Measurements from ENCODE around the gene ZNF468.
A peak's percentile ranks its signal among the peaks of the same experiment; 100 is the strongest.
"Not testable (repeated sequence)": the region's sequence is repeated elsewhere in the genome, so short reads cannot be mapped to it uniquely, and the experiment has no call there.

The ZNF468 gene

GRCh38 chr19:52857378-52858191 lies at the start of gene ZNF468:
Gene ZNF468 (minus strand): TSS chr19:52857619. CDS start chr19:52854272, 3,347 bp downstream.
- peak; percentile 76 to 81 for DNase-seq

DNA sequence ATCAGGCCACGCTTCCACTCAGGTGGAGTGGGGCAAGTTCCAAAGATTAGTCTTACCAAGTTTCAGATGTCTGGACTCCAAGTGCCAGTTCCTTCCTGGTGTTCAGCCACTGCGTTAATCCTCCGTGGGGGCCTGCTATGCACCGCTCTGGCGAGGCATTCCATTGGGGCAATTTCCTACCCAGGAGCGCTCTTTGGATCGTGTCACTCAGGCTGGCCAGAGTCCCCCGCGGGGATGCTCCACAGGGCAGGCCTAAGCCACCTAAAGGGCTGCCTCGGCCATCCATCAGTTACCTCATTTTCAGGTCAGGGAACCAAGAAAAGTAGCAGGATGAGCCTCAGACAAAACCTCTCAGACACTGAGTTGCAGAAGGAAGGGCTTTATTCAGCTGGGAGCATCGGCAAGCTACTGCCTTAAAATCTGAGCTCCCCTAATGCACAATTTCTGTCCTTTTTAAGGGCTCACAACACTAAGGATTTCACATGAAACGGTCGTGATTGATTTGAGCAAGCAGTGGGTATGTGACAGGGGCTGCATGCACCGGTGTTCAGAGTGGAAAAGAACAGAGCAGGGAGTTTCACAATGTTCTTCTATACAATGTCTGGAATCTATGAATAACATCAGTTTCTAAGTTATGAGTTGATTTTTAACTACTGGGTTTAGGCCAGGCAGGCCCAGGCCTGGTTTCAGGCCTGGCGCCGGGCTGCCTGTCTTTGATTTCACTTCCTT lies 46.8 kb upstream of the ZNF468 start:
- not testable (repeated sequence) for DNase-seq

DNA sequence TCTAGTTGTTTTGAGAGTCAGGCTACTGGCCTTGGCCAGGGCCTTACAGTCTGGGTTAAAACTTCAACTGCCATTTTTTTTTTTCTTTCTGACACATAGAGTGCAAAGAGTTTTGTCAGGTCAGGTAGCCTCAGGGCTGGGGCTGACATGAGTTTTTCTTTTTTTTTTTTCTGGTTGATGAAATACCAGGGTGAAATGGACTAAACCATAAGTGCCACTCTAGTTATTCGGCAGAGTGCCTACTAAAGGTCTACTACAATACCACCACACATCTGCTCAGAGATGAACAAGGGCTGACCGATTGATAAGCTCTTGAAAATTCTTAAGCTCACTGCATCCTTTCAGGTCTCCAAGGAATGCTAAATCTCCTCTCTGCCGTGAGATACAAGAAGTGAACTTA lies 44.4 kb upstream of the ZNF468 start:
- no peak for DNase-seq

GRCh38 chr19:52898596-52898995 lies 41.2 kb upstream of the ZNF468 start:
- not testable (repeated sequence) for DNase-seq

- no peak for DNase-seq
These were observed 40.7 kb upstream of the ZNF468 start for GRCh38 chr19:52898101-52898500.

DNA sequence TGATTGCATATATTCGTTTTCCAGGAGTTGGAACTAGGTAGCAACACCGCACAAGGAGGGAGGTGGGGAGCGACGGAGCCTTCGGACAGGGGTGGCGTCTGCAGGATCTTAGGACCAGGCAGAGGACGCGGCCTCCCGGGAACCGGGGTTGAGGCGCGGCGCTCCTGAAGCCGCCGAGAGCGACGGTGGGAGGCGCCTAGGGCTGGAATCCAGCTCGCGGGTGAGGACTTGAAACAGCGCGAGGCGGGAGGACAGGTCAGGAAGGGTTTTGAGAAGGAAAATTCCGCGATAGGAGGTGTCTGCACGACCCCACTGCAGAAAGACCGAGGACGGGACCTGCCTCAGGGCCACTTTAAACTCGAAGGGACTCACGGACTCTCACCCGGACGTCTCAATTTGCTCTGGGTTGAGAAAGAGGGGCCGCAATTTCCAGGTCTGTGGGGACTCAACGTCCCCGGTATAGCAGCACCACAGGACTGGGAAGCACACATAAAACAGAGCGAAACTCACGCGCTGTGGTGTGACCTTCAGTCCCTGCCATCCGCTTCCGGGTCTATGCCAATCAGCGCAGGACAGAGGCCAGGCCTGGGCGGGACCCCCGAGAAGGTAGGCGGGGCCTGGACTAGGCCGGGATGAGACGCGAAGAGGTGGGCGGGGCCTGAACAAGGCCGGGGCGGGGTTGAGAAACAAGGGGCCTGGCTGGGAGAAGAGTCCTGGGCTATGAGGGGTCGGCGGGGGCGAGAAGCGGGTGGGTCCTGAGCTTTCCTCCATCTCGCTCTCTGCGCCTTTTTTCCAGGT lies 39.9 kb upstream of the ZNF468 start, which contains the start of gene ZNF320:
TSS of gene ZNF320 (minus strand) at position 498 of the 798 bp plus-strand sequence. CDS start 7,380 bp downstream, outside the sequence.
- DNase-seq, result peak; percentile 93 to 95

DNA sequence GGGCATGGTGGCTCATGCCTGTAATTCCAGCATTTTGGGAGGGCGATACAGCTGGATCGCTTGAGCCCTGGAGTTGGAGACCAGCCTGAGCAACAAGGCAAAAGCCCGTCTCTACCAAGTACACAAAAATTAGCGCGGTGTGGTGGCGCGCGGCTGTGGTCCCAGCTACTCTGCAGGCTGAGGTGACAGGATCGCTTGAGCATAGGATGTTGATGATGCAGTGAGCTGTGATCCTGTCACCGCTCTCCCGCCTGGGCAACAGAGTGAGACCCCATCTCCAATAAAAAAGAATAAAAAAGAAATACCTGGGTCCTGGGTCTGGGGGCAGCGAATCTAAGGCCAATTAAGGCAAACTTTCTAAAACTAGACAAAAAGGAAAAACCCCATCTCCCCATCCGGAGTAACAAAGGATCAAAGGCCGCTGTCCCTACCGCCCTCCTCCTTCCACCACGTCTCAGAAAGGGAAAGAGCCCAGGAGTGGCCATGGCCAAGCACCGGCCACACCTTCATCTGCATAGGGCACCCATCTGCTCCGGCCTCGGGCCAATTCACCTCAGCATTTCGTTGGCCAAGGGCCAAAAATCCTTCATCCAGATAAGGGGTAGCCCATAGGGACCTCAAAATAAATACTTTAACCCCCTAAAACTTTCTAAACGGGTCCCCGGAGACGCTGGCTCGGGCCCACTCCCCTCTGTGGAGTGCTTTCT lies 39.2 kb upstream of the ZNF468 start:
- no peak for DNase-seq

DNA sequence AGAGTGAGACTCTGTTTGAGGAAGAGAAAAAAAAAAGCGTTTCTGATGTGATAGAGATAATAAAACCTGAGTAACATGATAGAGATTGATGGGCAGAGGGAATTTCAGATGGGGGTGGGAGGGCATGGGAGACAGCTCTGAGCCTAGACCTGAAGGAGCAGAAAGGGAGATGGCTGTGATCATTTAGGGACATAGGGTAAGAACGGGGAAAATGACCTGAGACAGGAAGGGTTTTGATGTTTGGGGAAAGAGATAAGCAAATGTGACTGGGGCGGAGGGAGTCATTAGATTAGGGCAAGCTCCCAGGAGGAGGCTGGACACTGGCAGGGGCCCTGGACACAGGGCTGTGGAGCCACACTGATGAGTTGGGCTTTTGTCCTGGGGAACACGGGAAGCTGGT lies 33.9 kb upstream of the ZNF468 start:
- no peak for DNase-seq

- DNase-seq, result no peak
These were observed 32.5 kb upstream of the ZNF468 start for GRCh38 chr19:52889931-52890330.

- no peak for DNase-seq
These were observed 31.7 kb upstream of the ZNF468 start for GRCh38 chr19:52889076-52889475.

DNA sequence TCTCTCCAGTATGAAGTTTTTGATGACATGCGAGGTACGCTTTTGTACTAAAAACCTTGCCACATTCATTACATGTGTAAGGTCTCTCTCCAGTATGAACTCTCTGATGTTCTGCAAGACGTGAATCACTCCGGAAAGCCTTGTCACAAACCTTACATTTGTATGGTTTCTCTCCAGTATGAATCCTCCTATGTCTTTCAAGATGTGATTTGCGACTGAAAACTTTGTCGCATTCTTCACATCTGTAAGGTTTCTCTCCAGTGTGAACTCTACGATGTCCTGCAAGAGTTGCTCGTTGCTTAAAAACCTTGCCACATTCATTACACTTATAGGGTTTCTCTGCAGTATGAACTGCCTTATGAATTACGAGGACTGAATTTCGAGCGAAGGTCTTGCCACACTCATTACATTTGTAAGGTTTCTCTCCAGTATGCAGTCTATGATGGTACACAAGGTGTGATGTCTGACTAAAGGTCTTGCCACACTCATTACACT lies 23.5 kb upstream of the ZNF468 start:
- DNase-seq, result no peak

- DNase-seq, result not testable (repeated sequence)
These were observed 15.6 kb upstream of the ZNF468 start for GRCh38 chr19:52872996-52873395.

- no peak for DNase-seq
These were observed 14.0 kb upstream of the ZNF468 start for GRCh38 chr19:52871466-52871865.

- not testable (repeated sequence) for DNase-seq
These were observed 10.6 kb upstream of the ZNF468 start for GRCh38 chr19:52868031-52868430.

GRCh38 chr19:52856540-52857377 lies 660 bp downstream of the ZNF468 start:
- DNase-seq, result not testable (repeated sequence)

DNA sequence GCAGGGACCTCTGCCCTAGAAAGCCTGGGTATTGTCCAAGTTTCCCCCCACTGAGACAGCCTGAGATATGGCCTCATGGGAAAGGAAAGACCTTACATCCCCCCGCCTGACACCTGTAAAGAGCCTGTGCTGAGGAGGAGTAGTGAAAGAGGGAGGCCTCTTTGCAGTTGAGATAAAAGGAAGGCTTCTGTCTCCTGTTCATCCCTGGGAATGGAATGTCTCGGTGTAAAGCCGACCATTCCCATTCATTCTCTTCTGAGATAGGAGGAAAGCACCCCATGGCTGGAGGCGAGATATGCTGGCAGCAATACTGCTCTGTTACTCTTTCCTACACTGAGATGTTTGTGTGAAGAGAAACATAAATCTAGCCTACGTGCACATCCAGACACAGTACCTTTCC lies 10.1 kb downstream of the ZNF468 start:
- DNase-seq, result not testable (repeated sequence)

DNA sequence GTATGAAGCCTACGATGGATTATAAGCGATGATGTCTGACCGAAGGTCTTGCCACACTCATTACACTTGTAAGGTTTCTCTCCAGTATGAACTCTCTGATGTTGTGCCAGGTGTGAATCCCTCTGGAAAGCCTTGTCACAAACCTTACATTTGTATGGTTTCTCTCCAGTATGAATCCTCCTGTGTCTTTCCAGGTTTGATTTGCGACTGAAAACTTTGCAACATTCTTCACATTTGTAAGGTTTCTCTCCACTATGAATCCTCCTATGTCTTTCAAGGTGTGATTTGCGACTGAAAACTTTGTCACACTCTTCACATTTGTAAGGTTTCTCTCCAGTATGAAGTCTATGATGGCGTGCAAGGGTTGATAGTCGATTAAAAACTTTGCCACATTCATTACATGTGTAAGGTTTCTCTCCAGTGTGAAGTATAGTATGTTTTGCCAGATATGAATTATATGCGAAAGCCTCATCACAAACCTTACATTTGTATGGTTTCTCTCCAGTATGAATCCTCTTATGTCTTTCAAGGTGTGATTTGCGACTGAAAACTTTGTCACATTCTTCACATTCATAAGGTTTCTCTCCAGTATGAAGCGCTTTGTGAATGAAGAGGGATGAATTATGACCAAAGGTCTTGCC lies 16.5 kb downstream of the ZNF468 start:
- DNase-seq, result not testable (repeated sequence)

DNA sequence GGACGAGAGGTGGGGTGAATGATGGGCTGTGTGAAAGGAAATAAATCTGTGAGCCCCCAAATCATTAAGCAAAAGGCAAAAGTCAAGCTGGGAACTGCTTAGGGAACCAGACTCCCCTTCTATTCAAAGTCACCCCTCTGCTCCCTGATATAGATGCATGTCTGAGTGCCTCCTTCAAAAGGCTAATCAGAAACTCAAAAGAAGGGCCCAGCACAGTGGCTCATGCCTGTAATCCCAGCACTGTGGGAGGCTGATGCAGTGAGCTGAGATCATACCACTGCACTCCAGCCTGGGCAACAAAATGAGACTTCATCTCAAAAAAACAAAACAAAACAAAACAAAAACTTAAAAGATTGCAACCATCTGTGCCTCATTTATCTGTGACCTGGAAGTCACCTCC lies 23.1 kb downstream of the ZNF468 start:
- not testable (repeated sequence) for DNase-seq

GRCh38 chr19:52833541-52833940 lies 23.9 kb downstream of the ZNF468 start:
- DNase-seq, result peak; percentile 42

- not testable (repeated sequence) for DNase-seq
These were observed 27.6 kb downstream of the ZNF468 start for GRCh38 chr19:52829866-52830265.

- no peak for DNase-seq
These were observed 31.7 kb downstream of the ZNF468 start for GRCh38 chr19:52825765-52826164.

Measured in CD4-positive, alpha-beta T cell treated with Interleukin-4 for 1 hour (primary cell).